ENCODE measurements around the gene NXPH1. TPM values are rescaled to one million over a fixed set of nuclear protein-coding genes. Genes with fewer than 3 reads are reported as not detected.
"Not testable (repeated sequence)": the region's sequence is repeated elsewhere in the genome, so short reads cannot be mapped to it uniquely, and the experiment has no call there.

The NXPH1 gene
- total RNA-seq, 1 experiment from 2014 or later: not detected

GRCh38 chr7:8724080-8724718 lies 290.8 kb downstream of the NXPH1 start:
- H3K9me3 Mint-ChIP-seq (ENCODE audit: low read depth, unreplicated experiment): no peaks in the 10 kb centered on the region
- BruUV-seq (replicated peaks): no TSS peak

GRCh38 chr7:8731756-8732155 lies 298.3 kb downstream of the NXPH1 start:
- H3K4me1 Mint-ChIP-seq (ENCODE audit: low read depth, unreplicated experiment); BruUV-seq (replicated peaks); H3K9me3 Mint-ChIP-seq (ENCODE audit: low read depth, unreplicated experiment); intact Hi-C loops (cut with micrococcal nuclease; ENCODE audit: unreplicated experiment); DNase-seq; H3K27me3 Mint-ChIP-seq (ENCODE audit: unreplicated experiment); CTCF ChIA-PET; H3K27ac Mint-ChIP-seq (ENCODE audit: unreplicated experiment); H3K36me3 Mint-ChIP-seq (ENCODE audit: insufficient read depth, unreplicated experiment); H3K4me3 Mint-ChIP-seq (ENCODE audit: low read depth, unreplicated experiment): not testable (repeated sequence)

More at GRCh38 chr7:8724080-8724718, 290.8 kb downstream of the NXPH1 start:
- peak; percentile 86 for TF ChIP-seq CTCF (IDR thresholded peaks at IDR 0.05; ENCODE audit: unreplicated experiment)
- intact Hi-C loops (cut with micrococcal nuclease; ENCODE audit: unreplicated experiment): loop anchor here (1.0 to 10.0 kb wide), 3 partner anchors 129 to 306 kb away; no protein-coding TSS in a partner anchor
- Mint-ChIP-seq H3K4me3 (ENCODE audit: low read depth, unreplicated experiment) (no peak overlapping the region), H3K36me3 (ENCODE audit: insufficient read depth, unreplicated experiment) (no peaks in the 10 kb centered on the region), H3K4me1 (ENCODE audit: low read depth, unreplicated experiment) (no peaks in the 10 kb centered on the region), H3K27me3 (ENCODE audit: unreplicated experiment) (no peaks in the 10 kb centered on the region), H3K27ac (ENCODE audit: unreplicated experiment) (no peak overlapping the region)
- DNase-seq: peak; percentile 74
- CTCF ChIA-PET: interaction anchor here (0.7 to 1.8 kb wide), 7 partner anchors 244 to 306 kb away, joined by 3 to 7 read pairs (median 4); no protein-coding TSS in a partner anchor

GRCh38 chr7:8739837-8740236 lies 306.4 kb downstream of the NXPH1 start:
- CTCF ChIA-PET: interaction anchor here (0.6 kb wide), 1 partner anchor 22 kb away, joined by 4 read pairs; no protein-coding TSS in a partner anchor
- Mint-ChIP-seq H3K27me3 (ENCODE audit: unreplicated experiment) (peaks cover 15% of the 10 kb centered on the region), H3K36me3 (ENCODE audit: insufficient read depth, unreplicated experiment) (no peaks in the 10 kb centered on the region), H3K9me3 (ENCODE audit: low read depth, unreplicated experiment) (peaks cover 9% of the 10 kb centered on the region), H3K4me3 (ENCODE audit: low read depth, unreplicated experiment) (no peak overlapping the region), H3K27ac (ENCODE audit: unreplicated experiment) (no peak overlapping the region), H3K4me1 (ENCODE audit: low read depth, unreplicated experiment) (no peaks in the 10 kb centered on the region)
- intact Hi-C loops (cut with micrococcal nuclease; ENCODE audit: unreplicated experiment): no loop called here
- no TSS peak for BruUV-seq (replicated peaks)
- DNase-seq: no peak
- no peak for TF ChIP-seq CTCF (IDR thresholded peaks at IDR 0.05; ENCODE audit: unreplicated experiment)

- no peak overlapping the region for H3K4me3 Mint-ChIP-seq (ENCODE audit: low read depth, unreplicated experiment)
- H3K4me1 Mint-ChIP-seq (ENCODE audit: low read depth, unreplicated experiment): no peaks in the 10 kb centered on the region
- DNase-seq: no peak
- CTCF ChIA-PET: no interaction called here
- BruUV-seq (replicated peaks): no TSS peak
- no peaks in the 10 kb centered on the region for H3K36me3 Mint-ChIP-seq (ENCODE audit: insufficient read depth, unreplicated experiment)
- no peak overlapping the region for H3K27ac Mint-ChIP-seq (ENCODE audit: unreplicated experiment)
- H3K9me3 Mint-ChIP-seq (ENCODE audit: low read depth, unreplicated experiment): peaks cover under 1% of the 10 kb centered on the region
- no peak for TF ChIP-seq CTCF (IDR thresholded peaks at IDR 0.05; ENCODE audit: unreplicated experiment)
- intact Hi-C loops (cut with micrococcal nuclease; ENCODE audit: unreplicated experiment): no loop called here
- H3K27me3 Mint-ChIP-seq (ENCODE audit: unreplicated experiment): no peaks in the 10 kb centered on the region
Observed at GRCh38 chr7:8742837-8743236, 309.4 kb downstream of the NXPH1 start.

- no peak overlapping the region for H3K4me3 Mint-ChIP-seq (ENCODE audit: low read depth, unreplicated experiment)
- no peak for DNase-seq
- no peaks in the 10 kb centered on the region for H3K9me3 Mint-ChIP-seq (ENCODE audit: low read depth, unreplicated experiment)
- BruUV-seq (replicated peaks): no TSS peak
- TF ChIP-seq CTCF (IDR thresholded peaks at IDR 0.05; ENCODE audit: unreplicated experiment): no peak
- H3K27me3 Mint-ChIP-seq (ENCODE audit: unreplicated experiment): no peaks in the 10 kb centered on the region
- peaks cover 11% of the 10 kb centered on the region for H3K4me1 Mint-ChIP-seq (ENCODE audit: low read depth, unreplicated experiment)
- H3K27ac Mint-ChIP-seq (ENCODE audit: unreplicated experiment): no peak overlapping the region
- intact Hi-C loops (cut with micrococcal nuclease; ENCODE audit: unreplicated experiment): no loop called here
- CTCF ChIA-PET: no interaction called here
- no peaks in the 10 kb centered on the region for H3K36me3 Mint-ChIP-seq (ENCODE audit: insufficient read depth, unreplicated experiment)
Observed at GRCh38 chr7:8747338-8747737, 313.9 kb downstream of the NXPH1 start.
